ENCODE measurements around the gene ZNF324. TPM values are rescaled to one million over a fixed set of nuclear protein-coding genes. Genes with fewer than 3 reads are reported as not detected.

The ZNF324 gene
- total RNA-seq, 4 donors from 2014 or later, result 7.3 to 23.3 (median 15.8) TPM

DNA sequence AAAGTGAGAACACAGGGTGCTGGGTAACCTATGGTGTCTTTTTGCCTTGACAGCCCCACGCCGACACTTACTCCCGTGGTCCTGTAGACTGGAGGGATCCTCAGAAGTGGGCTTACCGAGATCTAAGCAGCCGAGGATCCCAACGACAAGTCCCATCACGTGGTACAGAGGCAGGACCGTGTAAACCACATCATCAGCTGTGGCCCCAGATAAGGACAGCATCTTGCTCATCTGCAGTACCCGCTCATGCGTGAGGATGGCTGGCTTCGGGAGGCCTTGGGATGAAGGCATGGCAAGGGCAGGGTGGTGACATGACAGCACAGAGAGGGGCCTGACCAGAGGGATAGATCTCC lies 42.8 kb downstream of the ZNF324 start:
- ATAC-seq (ENCODE audit: low FRiP score) (no peak), DNase-seq (ENCODE audit: low spot score) (no peak)
- TF ChIP-seq, protein P1, sequence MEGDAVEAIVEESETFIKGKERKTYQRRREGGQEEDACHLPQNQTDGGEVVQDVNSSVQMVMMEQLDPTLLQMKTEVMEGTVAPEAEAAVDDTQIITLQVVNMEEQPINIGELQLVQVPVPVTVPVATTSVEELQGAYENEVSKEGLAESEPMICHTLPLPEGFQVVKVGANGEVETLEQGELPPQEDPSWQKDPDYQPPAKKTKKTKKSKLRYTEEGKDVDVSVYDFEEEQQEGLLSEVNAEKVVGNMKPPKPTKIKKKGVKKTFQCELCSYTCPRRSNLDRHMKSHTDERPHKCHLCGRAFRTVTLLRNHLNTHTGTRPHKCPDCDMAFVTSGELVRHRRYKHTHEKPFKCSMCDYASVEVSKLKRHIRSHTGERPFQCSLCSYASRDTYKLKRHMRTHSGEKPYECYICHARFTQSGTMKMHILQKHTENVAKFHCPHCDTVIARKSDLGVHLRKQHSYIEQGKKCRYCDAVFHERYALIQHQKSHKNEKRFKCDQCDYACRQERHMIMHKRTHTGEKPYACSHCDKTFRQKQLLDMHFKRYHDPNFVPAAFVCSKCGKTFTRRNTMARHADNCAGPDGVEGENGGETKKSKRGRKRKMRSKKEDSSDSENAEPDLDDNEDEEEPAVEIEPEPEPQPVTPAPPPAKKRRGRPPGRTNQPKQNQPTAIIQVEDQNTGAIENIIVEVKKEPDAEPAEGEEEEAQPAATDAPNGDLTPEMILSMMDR (IDR thresholded peaks at IDR 0.05), result no peak

DNA sequence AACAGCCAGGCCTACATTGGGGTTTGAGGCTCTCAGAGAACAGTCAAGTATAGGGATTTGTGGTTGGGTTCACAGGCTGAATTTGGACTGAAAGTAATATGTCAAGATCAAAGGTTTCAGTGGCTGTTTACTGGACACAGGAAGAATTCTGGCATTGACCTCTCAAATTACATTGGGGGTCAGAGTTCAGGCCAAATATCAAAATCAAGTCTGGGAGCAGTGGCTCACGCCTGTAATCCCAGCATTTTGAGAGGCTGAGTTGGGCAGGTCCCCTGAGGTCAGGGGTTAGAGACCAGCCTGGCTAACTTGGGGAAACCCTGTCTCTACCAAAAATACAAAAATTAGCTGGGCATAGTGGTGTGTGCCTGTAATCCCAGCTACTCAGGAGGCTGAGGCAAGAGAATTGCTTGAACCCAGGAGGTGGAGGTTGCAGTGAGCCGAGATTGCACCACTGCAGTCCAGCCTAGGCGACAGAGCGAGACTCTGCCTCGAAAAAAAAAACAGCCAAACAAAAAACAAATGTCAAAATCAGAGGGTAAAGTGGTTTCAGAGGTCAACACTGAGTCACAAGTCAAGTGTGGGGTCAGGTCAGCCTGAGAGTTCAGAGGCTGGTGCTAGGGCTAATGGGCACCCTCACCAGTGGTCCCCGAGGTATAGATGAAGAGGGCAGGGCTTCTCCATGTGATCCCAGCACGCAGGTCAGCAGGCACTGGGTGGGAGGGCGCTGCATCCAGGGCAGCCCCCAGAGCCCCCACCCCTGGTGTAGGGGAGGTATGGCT lies 43.4 kb downstream of the ZNF324 start:
- TF ChIP-seq, protein P1 (IDR thresholded peaks at IDR 0.05), result no peak
- ATAC-seq (ENCODE audit: low FRiP score) (no peak), DNase-seq (ENCODE audit: low spot score) (no peak)

DNA sequence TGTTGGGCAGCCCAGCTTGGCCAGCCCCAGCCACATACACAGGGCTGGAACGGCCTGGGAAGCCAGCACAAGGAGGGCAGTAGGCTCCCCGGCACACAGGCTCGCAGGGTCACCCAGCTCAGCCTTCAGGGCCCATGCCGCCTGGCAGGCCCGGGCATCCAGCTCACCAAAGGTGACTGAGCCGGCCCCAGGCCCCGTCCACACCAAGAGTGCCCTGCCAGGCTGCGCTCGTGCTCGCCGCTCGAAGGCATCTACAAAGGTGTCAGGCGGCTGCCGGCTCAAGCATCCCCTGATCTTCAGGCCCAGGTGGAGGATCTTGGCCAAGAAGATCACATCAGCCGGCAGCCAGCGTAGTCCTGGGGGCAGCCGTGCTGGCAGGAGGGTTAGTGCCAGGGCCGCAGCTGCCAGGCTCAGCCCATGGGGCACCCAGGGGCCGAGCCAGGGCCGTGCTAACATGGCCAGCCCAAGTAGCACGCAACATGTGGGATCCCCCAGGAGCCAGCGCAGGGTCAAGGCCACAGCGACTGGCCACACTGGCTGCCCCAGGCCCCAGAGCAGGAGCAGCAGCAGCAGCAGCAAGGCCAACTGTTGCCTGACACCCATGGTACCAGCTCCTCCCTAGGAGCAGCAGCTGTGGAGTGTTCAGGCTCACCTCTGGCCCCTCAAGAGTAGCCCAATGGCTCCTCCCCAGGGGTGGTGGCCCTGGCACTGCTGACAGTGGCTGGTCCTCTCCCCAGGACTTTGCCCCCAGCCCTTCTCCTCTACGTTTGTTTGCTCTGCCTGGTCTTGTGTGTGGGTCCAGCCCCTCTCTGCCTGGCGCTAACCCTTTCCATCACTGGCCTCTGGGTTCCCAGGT lies 44.7 kb downstream of the ZNF324 start, which contains the start of gene SLC27A5:
SLC27A5 (minus strand) TSS at position 640 of the 856 bp plus-strand sequence; CDS start at position 603, 37 bp downstream.
- TF ChIP-seq, protein P1 (IDR thresholded peaks at IDR 0.05), result no peak
- no peak for DNase-seq (ENCODE audit: low spot score)
- no peak for ATAC-seq (ENCODE audit: low FRiP score)

DNA sequence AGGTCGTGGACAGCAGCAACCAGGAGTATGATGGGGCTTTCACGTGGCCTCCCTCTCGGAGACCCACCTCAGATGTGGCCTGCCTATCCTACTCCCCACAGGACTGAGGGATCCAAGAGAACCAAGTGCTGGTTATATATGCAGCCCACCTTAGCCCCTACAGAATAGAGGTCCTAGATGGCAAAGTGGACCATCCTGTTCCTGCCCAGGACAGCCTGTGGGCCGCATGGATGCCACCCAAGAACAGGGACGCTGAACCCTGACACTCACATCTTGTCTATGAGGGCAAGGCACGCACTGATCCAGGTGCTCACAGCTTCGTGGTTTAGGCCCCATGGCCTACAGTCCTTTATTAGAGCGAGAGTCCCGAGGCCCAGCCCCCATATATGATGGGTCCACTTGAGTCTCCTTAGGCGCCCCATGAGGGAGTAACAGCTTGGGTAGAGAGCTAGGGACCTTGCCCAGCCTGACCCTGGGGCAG lies 46.4 kb downstream of the ZNF324 start:
- TF ChIP-seq, protein P1 (IDR thresholded peaks at IDR 0.05), result no peak
- DNase-seq (ENCODE audit: low spot score), result no peak

DNA sequence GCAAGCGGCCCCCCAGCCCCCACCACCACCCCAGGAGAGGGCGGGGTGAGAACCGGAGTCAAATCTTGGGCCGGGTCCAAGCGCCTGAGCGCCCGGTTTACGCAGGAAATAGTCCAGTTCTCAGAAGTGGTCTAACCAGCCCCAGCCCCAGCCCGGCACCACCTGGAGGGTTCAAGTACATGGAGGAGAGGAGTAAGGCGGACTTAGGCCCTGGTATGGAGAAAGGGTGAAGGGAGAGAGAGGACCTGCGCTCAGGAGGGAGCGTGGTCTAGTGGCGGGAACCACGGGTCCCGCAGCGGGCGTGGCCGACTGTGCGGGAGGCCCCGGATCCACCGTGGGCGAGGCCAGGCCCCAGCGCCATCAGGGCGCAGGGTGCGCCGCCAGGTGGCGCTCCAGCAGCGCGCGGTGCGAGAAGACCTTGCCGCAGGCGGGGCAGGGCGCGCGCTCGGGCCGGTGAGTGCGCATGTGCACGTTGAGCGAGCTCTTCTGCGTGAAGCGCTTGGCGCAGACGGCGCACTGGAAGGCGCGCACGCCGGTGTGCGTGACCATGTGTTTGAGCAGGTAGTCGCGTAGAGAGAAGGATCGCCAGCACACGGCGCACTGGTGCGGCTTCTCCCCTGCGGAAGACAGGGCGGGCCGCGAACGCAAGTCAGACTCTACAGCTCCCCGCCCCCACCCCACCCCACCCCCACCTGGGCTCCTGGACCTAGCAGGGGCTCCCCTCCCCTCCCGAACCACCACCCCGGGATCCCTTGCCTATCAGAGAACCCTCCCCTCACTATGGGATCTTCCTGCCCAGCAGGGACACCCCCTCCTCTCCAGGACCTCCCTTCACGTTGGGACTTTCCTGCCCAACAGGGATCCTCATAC lies 47.0 kb downstream of the ZNF324 start:
- peak; percentile 88 for ATAC-seq (ENCODE audit: low FRiP score)
- peak; percentile 60 for DNase-seq (ENCODE audit: low spot score)
- TF ChIP-seq, protein P1 (IDR thresholded peaks at IDR 0.05), result peak in 1 of 3 donors; percentile 77

More for the DNA sequence above, 46.4 kb downstream of the ZNF324 start:
- no peak for ATAC-seq (ENCODE audit: low FRiP score)

DNA sequence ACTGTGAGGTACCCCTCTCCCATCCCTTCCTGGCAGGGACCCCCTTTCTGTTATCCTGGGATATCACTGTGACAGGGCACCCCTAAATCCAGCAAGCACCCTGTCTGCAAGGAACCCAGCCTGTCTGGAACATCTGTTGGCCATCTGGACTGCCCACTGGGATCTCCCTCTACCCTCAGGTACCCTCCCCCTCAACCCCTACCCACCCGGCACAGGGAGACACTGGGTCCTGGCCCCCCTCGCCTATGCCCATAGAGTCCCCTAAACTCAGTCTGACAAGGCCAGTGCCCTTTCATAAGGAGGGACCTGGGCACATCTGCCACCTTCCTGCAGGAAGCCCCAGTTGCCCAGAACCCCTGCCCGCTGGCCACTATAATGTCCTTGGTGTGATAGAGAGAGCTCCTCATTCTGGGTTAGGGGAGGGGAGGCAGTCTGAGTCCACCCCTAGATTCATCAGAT lies 47.7 kb downstream of the ZNF324 start:
- TF ChIP-seq, protein P1 (IDR thresholded peaks at IDR 0.05), result no peak
- ATAC-seq (ENCODE audit: low FRiP score) (no peak), DNase-seq (ENCODE audit: low spot score) (no peak)

Measured in omental fat pad (tissue), 4 donors.